Muscle layer of duodenum (tissue), 2 donors: ENCODE measurements around the gene CHD1L.
"Not testable (repeated sequence)": the region's sequence is repeated elsewhere in the genome, so short reads cannot be mapped to it uniquely, and the experiment has no call there.

ENCODE experiments used
- H3K27ac ChIP-seq: one replicate; pipeline ENCODE4 v1.7.0; 2013; ENCODE audit warnings: mild to moderate bottlenecking, low read length
- H3K27me3 ChIP-seq: one replicate; pipeline ENCODE4 v1.7.0; 2013; ENCODE audit warnings: low read depth, mild to moderate bottlenecking, control low read depth, low read length
- H3K36me3 ChIP-seq, 2 donors: one replicate each; pipeline ENCODE4 v1.7.0; 2013; ENCODE audit warnings: low read length in 2 of 2, control low read depth in 1 of 2, mild to moderate bottlenecking in 1 of 2; ENCODE audit not compliant: insufficient read depth in 2 of 2, control insufficient read depth in 1 of 2
- H3K4me1 ChIP-seq, 2 donors: one replicate each; pipeline ENCODE4 v1.7.0; 2013; ENCODE audit warnings: low read length in 2 of 2, mild to moderate bottlenecking in 2 of 2, control low read depth in 1 of 2, moderate library complexity in 1 of 2; ENCODE audit not compliant: insufficient read depth in 2 of 2, control insufficient read depth in 1 of 2
- H3K4me3 ChIP-seq, 2 donors: one replicate each; pipeline ENCODE4 v1.7.0; 2013; ENCODE audit warnings: low read length in 2 of 2, low read depth in 1 of 2, mild to moderate bottlenecking in 1 of 2
- H3K9me3 ChIP-seq, 2 donors: one replicate each; pipeline ENCODE4 v1.7.0; 2013; ENCODE audit warnings: low read length in 2 of 2, control low read depth in 1 of 2, mild to moderate bottlenecking in 1 of 2; ENCODE audit not compliant: control insufficient read depth in 1 of 2
- donor health status: healthy.

CHD1L gene

DNA sequence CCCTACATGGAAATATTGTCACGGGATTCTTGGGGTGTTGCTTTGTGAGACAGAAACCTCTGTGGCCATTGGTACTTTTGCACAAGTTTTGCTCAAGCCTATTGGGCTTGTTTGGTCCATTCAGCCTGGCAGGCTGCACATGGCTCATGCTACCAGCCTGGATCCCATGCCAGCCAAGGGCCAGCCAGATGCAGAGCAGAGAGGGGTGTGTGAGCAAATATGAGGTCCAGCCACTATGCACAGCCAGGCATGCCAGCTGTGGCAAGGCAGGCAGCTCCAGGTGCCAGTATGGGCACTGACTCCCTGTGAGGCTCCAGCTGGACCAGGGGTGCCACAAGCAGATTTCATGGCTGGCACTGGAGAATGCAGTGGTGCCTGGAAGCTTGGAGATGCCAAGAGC lies 6.7 kb upstream of the CHD1L start:
- H3K36me3 ChIP-seq: no peaks in the 10 kb centered on the region
- no peak overlapping the region for H3K4me3 ChIP-seq
- no peaks in the 10 kb centered on the region for H3K9me3 ChIP-seq
- no peak overlapping the region for H3K27ac ChIP-seq
- no peaks in the 10 kb centered on the region for H3K27me3 ChIP-seq
- no peaks in the 10 kb centered on the region for H3K4me1 ChIP-seq

DNA sequence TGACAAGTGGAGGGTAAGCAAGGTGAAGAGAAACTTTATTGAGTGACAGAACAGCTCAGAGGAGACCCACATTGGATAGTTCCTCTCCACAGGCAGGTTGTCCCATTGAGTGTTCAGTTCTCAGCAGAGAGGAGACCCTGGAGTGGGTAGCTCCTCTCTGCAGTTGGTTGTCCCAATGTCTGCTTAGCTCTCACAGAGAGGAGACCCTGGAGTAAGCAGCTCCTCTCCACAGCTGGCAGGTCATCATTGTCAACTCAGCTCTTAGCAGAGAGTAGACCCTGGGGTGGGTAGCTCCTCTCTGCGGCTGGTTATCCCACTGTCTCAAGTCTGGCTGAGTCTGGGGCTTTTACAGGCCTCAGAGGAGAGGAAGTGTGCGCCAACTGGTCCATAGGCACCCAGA lies 6.0 kb upstream of the CHD1L start:
- H3K27me3 ChIP-seq: no peaks in the 10 kb centered on the region
- no peaks in the 10 kb centered on the region for H3K36me3 ChIP-seq
- peak overlapping the region; percentile 31 for H3K27ac ChIP-seq
- H3K4me1 ChIP-seq: no peaks in the 10 kb centered on the region
- no peaks in the 10 kb centered on the region for H3K9me3 ChIP-seq
- no peak overlapping the region for H3K4me3 ChIP-seq

DNA sequence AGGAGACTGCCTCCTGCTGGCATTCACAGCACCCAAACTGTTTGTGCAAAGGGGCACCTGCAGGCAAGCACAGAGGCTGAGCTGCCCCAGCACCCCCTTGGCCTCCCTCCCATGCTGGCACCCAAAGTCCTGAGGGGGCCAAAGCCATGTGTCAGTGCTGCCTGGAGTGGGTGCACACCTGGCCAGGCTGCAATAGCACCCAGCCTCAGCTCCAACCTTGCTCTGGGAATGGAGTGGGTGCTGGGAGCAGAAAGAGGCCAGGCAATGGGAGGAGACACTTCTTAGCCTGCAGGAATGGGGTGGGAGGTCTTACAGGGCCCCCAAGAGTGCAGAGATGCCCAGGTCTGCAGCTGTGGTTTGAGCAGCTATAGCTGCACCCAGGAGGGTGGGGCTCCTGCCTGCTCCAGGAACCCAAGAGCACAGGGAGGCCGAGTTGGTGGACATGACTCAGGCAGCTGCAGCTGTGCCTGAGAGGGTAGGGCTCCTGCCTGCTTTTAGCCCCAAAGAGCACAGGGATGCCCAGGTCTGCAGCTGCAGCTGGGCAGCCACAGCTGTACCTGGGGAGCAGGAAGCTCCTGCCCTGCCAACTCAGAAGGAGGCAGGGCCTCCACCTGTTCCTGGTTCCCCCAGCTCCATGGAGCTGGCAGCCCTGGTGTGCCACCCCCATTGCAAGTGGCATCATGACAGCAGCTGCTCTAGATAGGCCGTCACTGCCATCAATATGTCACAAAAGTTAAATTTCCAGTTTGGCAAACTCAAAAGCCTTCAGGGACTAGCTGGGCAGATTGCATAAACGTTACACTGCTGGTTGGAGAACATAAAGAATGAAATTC lies 5.3 kb upstream of the CHD1L start:
- H3K9me3 ChIP-seq: no peaks in the 10 kb centered on the region
- peak overlapping the region; percentile 51 for H3K27ac ChIP-seq
- no peaks in the 10 kb centered on the region for H3K36me3 ChIP-seq
- H3K27me3 ChIP-seq: no peaks in the 10 kb centered on the region
- no peaks in the 10 kb centered on the region for H3K4me1 ChIP-seq
- H3K4me3 ChIP-seq: no peak overlapping the region

GRCh38 chr1:147238053-147238902 lies 4.2 kb upstream of the CHD1L start:
- Histone ChIP-seq H3K4me1 (no peaks in the 10 kb centered on the region), H3K36me3 (no peaks in the 10 kb centered on the region), H3K9me3 (no peaks in the 10 kb centered on the region), H3K4me3 (no peak overlapping the region), H3K27me3 (no peaks in the 10 kb centered on the region), H3K27ac (peak overlapping the region; percentile 51)

DNA sequence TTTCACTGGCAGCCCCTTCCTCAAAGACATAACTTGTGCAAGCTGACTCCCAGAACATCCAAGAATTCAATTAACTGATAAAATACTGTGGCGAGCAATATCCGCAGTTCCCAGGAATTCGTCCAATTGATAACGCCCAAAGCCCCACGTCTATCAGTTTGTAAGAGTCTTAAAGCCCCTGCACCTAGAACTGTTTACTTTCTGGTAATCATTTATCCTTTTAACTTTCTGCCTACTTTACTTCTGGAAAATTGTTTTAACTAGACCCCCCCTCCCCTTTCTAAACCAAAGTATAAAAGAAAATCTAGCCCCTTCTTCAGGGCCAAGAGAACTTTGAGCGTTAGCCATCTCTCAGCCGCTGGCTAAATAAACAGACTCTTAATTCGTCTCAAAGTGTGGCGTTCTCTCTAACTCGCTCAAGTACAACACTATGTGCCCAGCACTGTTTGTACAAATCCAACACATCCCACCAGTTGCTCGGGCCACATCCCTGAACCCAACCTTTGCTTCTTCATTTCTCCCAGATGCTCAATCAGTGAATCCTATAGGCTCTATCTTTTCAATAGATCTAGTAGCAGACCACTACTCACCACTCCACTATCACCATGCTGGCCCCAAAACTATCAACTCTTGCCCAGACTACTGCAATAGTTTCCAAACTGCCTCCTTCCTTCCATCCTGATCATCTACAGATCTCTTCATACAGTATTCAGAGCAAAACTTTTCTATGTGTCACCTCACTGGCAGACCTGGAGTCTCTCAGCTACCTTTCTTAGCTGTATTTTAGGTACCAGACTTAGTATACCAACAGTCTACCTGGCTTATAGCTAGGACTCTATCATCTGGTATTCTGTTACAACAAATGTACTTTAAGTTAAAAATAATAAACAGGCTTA lies 3.3 kb upstream of the CHD1L start:
- Histone ChIP-seq H3K27me3 (no peaks in the 10 kb centered on the region), H3K36me3 (no peaks in the 10 kb centered on the region), H3K27ac (peak overlapping the region; percentile 51), H3K4me1 (peaks cover 4 to 7% of the 10 kb centered on the region in 2 donors), H3K4me3 (no peak overlapping the region), H3K9me3 (no peaks in the 10 kb centered on the region)

- not testable (repeated sequence) for H3K4me3 ChIP-seq, H3K36me3 ChIP-seq, H3K27me3 ChIP-seq, H3K9me3 ChIP-seq, H3K27ac ChIP-seq
- H3K4me1 ChIP-seq: peaks cover 4 to 11% of the 10 kb centered on the region in 2 donors
Observed at GRCh38 chr1:147240131-147240721, 2.3 kb upstream of the CHD1L start.

- no peaks in the 10 kb centered on the region for H3K36me3 ChIP-seq
- peaks cover 4 to 11% of the 10 kb centered on the region in 2 donors for H3K4me1 ChIP-seq
- H3K9me3 ChIP-seq: no peaks in the 10 kb centered on the region
- peak overlapping the region; percentile 47 for H3K27ac ChIP-seq
- no peaks in the 10 kb centered on the region for H3K27me3 ChIP-seq
- H3K4me3 ChIP-seq: peak overlapping the region; percentile 38 to 97
Observed at GRCh38 chr1:147241934-147242448, 493 bp upstream of the CHD1L start.

- peak overlapping the region; percentile 77 for H3K27ac ChIP-seq
- H3K4me1 ChIP-seq: peaks cover 4 to 17% of the 10 kb centered on the region in 2 donors
- no peaks in the 10 kb centered on the region for H3K27me3 ChIP-seq
- H3K36me3 ChIP-seq: no peaks in the 10 kb centered on the region
- H3K9me3 ChIP-seq: no peaks in the 10 kb centered on the region
- peak overlapping the region; percentile 92 to 97 for H3K4me3 ChIP-seq
Observed at GRCh38 chr1:147243228-147243685, 773 bp downstream of the CHD1L start.

GRCh38 chr1:147243841-147244240 lies 1.4 kb downstream of the CHD1L start:
- H3K4me3 ChIP-seq: peak overlapping the region; percentile 92 to 97
- H3K36me3 ChIP-seq: no peaks in the 10 kb centered on the region
- peak overlapping the region; percentile 77 for H3K27ac ChIP-seq
- H3K27me3 ChIP-seq: no peaks in the 10 kb centered on the region
- no peaks in the 10 kb centered on the region for H3K9me3 ChIP-seq
- H3K4me1 ChIP-seq: peaks cover 4 to 17% of the 10 kb centered on the region in 2 donors

- H3K4me1 ChIP-seq: peaks cover 4 to 17% of the 10 kb centered on the region in 2 donors
- H3K36me3 ChIP-seq: no peaks in the 10 kb centered on the region
Observed at GRCh38 chr1:147245129-147245528, 2.6 kb downstream of the CHD1L start.

More at GRCh38 chr1:147245129-147245528, 2.6 kb downstream of the CHD1L start:
- Histone ChIP-seq H3K9me3 (no peaks in the 10 kb centered on the region), H3K27me3 (no peaks in the 10 kb centered on the region), H3K4me3 (no peak overlapping the region), H3K27ac (no peak overlapping the region)
